Testis (tissue), 2 donors: ENCODE data around the gene SLC22A17.

Experiments
- CTCF ChIP-seq, 3 experiments: fragments of 450-650 bp in 2 of 3; fragments of 200-600 bp in 1 of 3; sonication (generic) in 1 of 3; IDR thresholded peaks; one replicate each; pipeline ENCODE4 v1.5.1; 2016 to 2019; ENCODE audit warnings: antibody characterized with exemption in 3 of 3, mild to moderate bottlenecking in 2 of 3, moderate library complexity in 1 of 3
- POLR2A ChIP-seq: fragments of 450-650 bp; IDR thresholded peaks from one replicate; pipeline ENCODE4 v1.6.1; 2017; ENCODE audit warnings: antibody characterized with exemption, mild to moderate bottlenecking, moderate library complexity

GRCh38 chr14:23378612-23379220, 26.0 kb upstream of the SLC22A17 start:
- TF ChIP-seq CTCF (IDR thresholded peaks at IDR 0.05) (no peak), POLR2A (no peak)
